Left hindlimb (tissue), 1 donor: Measurements from ENCODE around the gene TDRD6.
"Not testable (repeated sequence)": the region's sequence is repeated elsewhere in the genome, so short reads cannot be mapped to it uniquely, and the experiment has no call there.

ENCODE experiments used
- DNase-seq: peaks from one replicate; pipeline ENCODE4 v3.0.0-alpha.2; 2018

Gene TDRD6

GRCh38 chr6:46687619-46688097 lies at the start of gene TDRD6:
Gene TDRD6, plus strand, starts transcription at chr6:46687885. Its CDS starts 244 bp downstream, at chr6:46688129.
- DNase-seq: no peak

- DNase-seq: no peak
These were observed 49.8 kb upstream of the TDRD6 start for GRCh38 chr6:46637933-46638332.

GRCh38 chr6:46638650-46639049 lies 49.0 kb upstream of the TDRD6 start:
- no peak for DNase-seq

GRCh38 chr6:46642928-46643751 lies 44.5 kb upstream of the TDRD6 start:
- DNase-seq: no peak

- no peak for DNase-seq
These were observed 42.4 kb upstream of the TDRD6 start for GRCh38 chr6:46645265-46645664.

- not testable (repeated sequence) for DNase-seq
These were observed 39.6 kb upstream of the TDRD6 start for GRCh38 chr6:46648108-46648507.

- no peak for DNase-seq
These were observed 38.7 kb upstream of the TDRD6 start for GRCh38 chr6:46648869-46649492.

- no peak for DNase-seq
These were observed 36.7 kb upstream of the TDRD6 start for GRCh38 chr6:46651006-46651405.

GRCh38 chr6:46651816-46652215 lies 35.9 kb upstream of the TDRD6 start:
- no peak for DNase-seq

- no peak for DNase-seq
These were observed 35.5 kb upstream of the TDRD6 start for GRCh38 chr6:46652232-46652602.

- DNase-seq: peak; percentile 92
These were observed 34.9 kb upstream of the TDRD6 start, which contains the start of the genes CYP39A1 and SLC25A27 for GRCh38 chr6:46652603-46653438. Gene CYP39A1, minus strand, starts transcription at chr6:46652818. Its CDS starts 236 bp downstream, at chr6:46652582. Gene SLC25A27, plus strand, starts transcription at chr6:46652975. Its CDS starts 218 bp downstream, at chr6:46653193.

GRCh38 chr6:46653439-46654195 lies 34.1 kb upstream of the TDRD6 start:
- no peak for DNase-seq

- no peak for DNase-seq
These were observed 31.9 kb upstream of the TDRD6 start for GRCh38 chr6:46655803-46656202.

- DNase-seq: no peak
These were observed 30.0 kb upstream of the TDRD6 start for GRCh38 chr6:46657642-46658041.

- DNase-seq: no peak
These were observed 26.2 kb upstream of the TDRD6 start for GRCh38 chr6:46661483-46661882.

- no peak for DNase-seq
These were observed 20.3 kb upstream of the TDRD6 start for GRCh38 chr6:46667377-46667776.

- no peak for DNase-seq
These were observed 13.3 kb upstream of the TDRD6 start for GRCh38 chr6:46674410-46674809.

- no peak for DNase-seq
These were observed 10.9 kb upstream of the TDRD6 start for GRCh38 chr6:46676604-46677313.

GRCh38 chr6:46677314-46677654 lies 10.4 kb upstream of the TDRD6 start:
- DNase-seq: no peak

GRCh38 chr6:46684771-46685170 lies 2.9 kb upstream of the TDRD6 start:
- DNase-seq: no peak

GRCh38 chr6:46688117-46688965 lies 656 bp downstream of the TDRD6 start:
- no peak for DNase-seq
